HEK293 (cell line): Measurements from ENCODE around the gene ZNF71.

ENCODE experiments used
- RBAK ChIP-seq: fragments of 450-650 bp; formaldehyde crosslinking; IDR thresholded peaks from 2 replicates; pipeline ENCODE4 v1.5.1; 2016; ENCODE audit warnings: missing biosample characterization, missing genetic modification characterization
- WT1 ChIP-seq: fragments of 450-650 bp; formaldehyde crosslinking; IDR thresholded peaks from 2 replicates; pipeline ENCODE4 v1.5.1; 2016; ENCODE audit warnings: missing biosample characterization, missing genetic modification characterization
- YY1 ChIP-seq: fragments of 450-650 bp; formaldehyde crosslinking; IDR thresholded peaks from 2 replicates; pipeline ENCODE4 v1.5.1; 2018; ENCODE audit warnings: missing biosample characterization, missing genetic modification characterization
- ZBTB1 ChIP-seq: fragments of 450-650 bp; formaldehyde crosslinking; IDR thresholded peaks from 2 replicates; pipeline ENCODE4 v1.5.1; 2016; ENCODE audit warnings: missing biosample characterization, missing genetic modification characterization
- ZBTB20 ChIP-seq: fragments of 450-650 bp; formaldehyde crosslinking; IDR thresholded peaks from 2 replicates; pipeline ENCODE4 v1.5.1; 2016; ENCODE audit warnings: missing biosample characterization, missing genetic modification characterization
- ZNF549 ChIP-seq: fragments of 450-650 bp; IDR thresholded peaks from 2 replicates; pipeline ENCODE4 v1.5.1; 2018; ENCODE audit warnings: missing biosample characterization, missing genetic modification characterization, mild to moderate bottlenecking, inconsistent platforms, moderate library complexity
- ZNF654 ChIP-seq: fragments of 450-650 bp; formaldehyde crosslinking; IDR thresholded peaks from 2 replicates; pipeline ENCODE4 v1.5.1; 2016; ENCODE audit warnings: low read depth, missing biosample characterization, missing genetic modification characterization
- ZNF785 ChIP-seq: fragments of 450-650 bp; formaldehyde crosslinking; IDR thresholded peaks from 2 replicates; pipeline ENCODE4 v1.5.1; 2016; ENCODE audit warnings: missing biosample characterization, missing genetic modification characterization
- TF ChIP-seq, protein P1 (sequence below): fragments of 450-650 bp; formaldehyde crosslinking; IDR thresholded peaks from 2 replicates; pipeline ENCODE4 v1.5.1; 2016; ENCODE audit warnings: missing biosample characterization, missing genetic modification characterization
- TF ChIP-seq, protein P2 (sequence below): fragments of 450-650 bp; formaldehyde crosslinking; IDR thresholded peaks from 2 replicates; pipeline ENCODE4 v1.5.1; 2016; ENCODE audit warnings: missing biosample characterization, missing genetic modification characterization

DNA sequence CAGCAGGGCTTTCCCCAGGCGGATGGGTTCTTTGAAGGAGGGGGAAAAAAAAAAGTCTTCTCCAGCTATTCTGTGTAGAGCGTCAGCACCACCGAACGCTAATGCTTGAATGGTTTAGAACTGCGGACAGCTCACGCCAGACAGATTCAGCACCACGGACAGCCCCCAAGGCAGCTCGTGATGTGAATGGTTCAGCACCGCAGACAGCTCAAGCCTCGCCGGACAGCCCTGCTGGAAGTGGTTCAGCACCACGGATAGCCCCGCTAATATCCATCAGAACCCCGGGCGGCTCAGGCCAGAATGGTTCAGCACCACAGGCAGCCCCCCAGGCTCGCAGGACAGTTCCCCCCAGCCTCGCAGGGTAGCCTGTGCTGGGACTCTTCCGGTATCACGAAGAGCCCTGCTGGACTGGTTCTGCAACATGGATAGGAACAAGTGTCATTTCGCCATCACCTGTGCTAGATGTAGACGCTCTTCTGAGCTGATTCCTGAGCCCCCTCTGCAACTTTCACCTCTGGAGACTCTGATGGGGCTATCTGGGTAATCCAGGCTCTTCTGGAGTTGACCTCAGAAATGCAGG lies 43.0 kb downstream of the ZNF71 start:
- TF ChIP-seq, protein P1, sequence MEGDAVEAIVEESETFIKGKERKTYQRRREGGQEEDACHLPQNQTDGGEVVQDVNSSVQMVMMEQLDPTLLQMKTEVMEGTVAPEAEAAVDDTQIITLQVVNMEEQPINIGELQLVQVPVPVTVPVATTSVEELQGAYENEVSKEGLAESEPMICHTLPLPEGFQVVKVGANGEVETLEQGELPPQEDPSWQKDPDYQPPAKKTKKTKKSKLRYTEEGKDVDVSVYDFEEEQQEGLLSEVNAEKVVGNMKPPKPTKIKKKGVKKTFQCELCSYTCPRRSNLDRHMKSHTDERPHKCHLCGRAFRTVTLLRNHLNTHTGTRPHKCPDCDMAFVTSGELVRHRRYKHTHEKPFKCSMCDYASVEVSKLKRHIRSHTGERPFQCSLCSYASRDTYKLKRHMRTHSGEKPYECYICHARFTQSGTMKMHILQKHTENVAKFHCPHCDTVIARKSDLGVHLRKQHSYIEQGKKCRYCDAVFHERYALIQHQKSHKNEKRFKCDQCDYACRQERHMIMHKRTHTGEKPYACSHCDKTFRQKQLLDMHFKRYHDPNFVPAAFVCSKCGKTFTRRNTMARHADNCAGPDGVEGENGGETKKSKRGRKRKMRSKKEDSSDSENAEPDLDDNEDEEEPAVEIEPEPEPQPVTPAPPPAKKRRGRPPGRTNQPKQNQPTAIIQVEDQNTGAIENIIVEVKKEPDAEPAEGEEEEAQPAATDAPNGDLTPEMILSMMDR (tag by site-specific recombination) = no peak
- TF ChIP-seq ZNF549 (tag by site-specific recombination) (no peak), ZNF785 (no peak), ZNF654 (no peak), RBAK (tag by site-specific recombination) (no peak), ZBTB1 (tag by site-specific recombination) (no peak), WT1 (tag by site-specific recombination) (no peak), ZBTB20 (tag by site-specific recombination) (no peak), YY1 (tag by site-specific recombination) (no peak)
- TF ChIP-seq, protein P2, sequence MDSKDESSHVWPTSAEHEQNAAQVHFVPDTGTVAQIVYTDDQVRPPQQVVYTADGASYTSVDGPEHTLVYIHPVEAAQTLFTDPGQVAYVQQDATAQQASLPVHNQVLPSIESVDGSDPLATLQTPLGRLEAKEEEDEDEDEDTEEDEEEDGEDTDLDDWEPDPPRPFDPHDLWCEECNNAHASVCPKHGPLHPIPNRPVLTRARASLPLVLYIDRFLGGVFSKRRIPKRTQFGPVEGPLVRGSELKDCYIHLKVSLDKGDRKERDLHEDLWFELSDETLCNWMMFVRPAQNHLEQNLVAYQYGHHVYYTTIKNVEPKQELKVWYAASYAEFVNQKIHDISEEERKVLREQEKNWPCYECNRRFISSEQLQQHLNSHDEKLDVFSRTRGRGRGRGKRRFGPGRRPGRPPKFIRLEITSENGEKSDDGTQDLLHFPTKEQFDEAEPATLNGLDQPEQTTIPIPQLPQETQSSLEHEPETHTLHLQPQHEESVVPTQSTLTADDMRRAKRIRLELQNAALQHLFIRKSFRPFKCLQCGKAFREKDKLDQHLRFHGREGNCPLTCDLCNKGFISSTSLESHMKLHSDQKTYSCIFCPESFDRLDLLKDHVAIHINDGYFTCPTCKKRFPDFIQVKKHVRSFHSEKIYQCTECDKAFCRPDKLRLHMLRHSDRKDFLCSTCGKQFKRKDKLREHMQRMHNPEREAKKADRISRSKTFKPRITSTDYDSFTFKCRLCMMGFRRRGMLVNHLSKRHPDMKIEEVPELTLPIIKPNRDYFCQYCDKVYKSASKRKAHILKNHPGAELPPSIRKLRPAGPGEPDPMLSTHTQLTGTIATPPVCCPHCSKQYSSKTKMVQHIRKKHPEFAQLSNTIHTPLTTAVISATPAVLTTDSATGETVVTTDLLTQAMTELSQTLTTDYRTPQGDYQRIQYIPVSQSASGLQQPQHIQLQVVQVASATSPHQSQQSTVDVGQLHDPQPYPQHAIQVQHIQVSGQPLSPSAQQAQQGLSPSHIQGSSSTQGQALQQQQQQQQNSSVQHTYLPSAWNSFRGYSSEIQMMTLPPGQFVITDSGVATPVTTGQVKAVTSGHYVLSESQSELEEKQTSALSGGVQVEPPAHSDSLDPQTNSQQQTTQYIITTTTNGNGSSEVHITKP (tag by site-specific recombination) = no peak
